ENCODE results near the gene DNAH12.
A peak's percentile ranks its signal among the peaks of the same experiment; 100 is the strongest.
"Not testable (repeated sequence)": the region's sequence is repeated elsewhere in the genome, so short reads cannot be mapped to it uniquely, and the experiment has no call there.

The DNAH12 gene

GRCh38 chr3:57512166-57512565 lies 32.0 kb downstream of the DNAH12 start:
- DNase-seq (ENCODE audit: low read depth): no peak
- H3K4me3 ChIP-seq (ENCODE audit: low read depth, low read length): no peak overlapping the region
- TF ChIP-seq MAX (IDR thresholded peaks at IDR 0.05; ENCODE audit: low read depth, low read length) (no peak), POLR2A (IDR thresholded peaks at IDR 0.05; ENCODE audit: extremely low read depth, insufficient read length) (no peak), CTCF (IDR thresholded peaks at IDR 0.05; ENCODE audit: low read depth, low read length) (no peak), MYC (IDR thresholded peaks at IDR 0.05; ENCODE audit: low read depth, low read length) (no peak)

- TF ChIP-seq CTCF (IDR thresholded peaks at IDR 0.05; ENCODE audit: low read depth, low read length) (no peak), POLR2A (IDR thresholded peaks at IDR 0.05; ENCODE audit: extremely low read depth, insufficient read length) (no peak), MYC (IDR thresholded peaks at IDR 0.05; ENCODE audit: low read depth, low read length) (no peak)
- no peak overlapping the region for H3K4me3 ChIP-seq (ENCODE audit: low read depth, low read length)
- DNase-seq (ENCODE audit: low read depth): no peak
Measured at GRCh38 chr3:57505901-57506300, 38.2 kb downstream of the DNAH12 start.

GRCh38 chr3:57500506-57500905 lies 43.6 kb downstream of the DNAH12 start:
- no peak overlapping the region for H3K4me3 ChIP-seq (ENCODE audit: low read depth, low read length)
- no peak for TF ChIP-seq POLR2A (IDR thresholded peaks at IDR 0.05; ENCODE audit: extremely low read depth, insufficient read length)
- no peak for TF ChIP-seq CTCF (IDR thresholded peaks at IDR 0.05; ENCODE audit: low read depth, low read length)
- no peak for DNase-seq (ENCODE audit: low read depth)

GRCh38 chr3:57497904-57498303 lies 46.2 kb downstream of the DNAH12 start:
- H3K4me3 ChIP-seq (ENCODE audit: low read depth, low read length): no peak overlapping the region
- no peak for DNase-seq (ENCODE audit: low read depth)
- TF ChIP-seq MAX (IDR thresholded peaks at IDR 0.05; ENCODE audit: low read depth, low read length) (no peak), POLR2A (IDR thresholded peaks at IDR 0.05; ENCODE audit: extremely low read depth, insufficient read length) (no peak), CTCF (IDR thresholded peaks at IDR 0.05; ENCODE audit: low read depth, low read length) (no peak), MYC (IDR thresholded peaks at IDR 0.05; ENCODE audit: low read depth, low read length) (no peak)

GRCh38 chr3:57484563-57484962 lies 59.6 kb downstream of the DNAH12 start:
- H3K4me3 ChIP-seq (ENCODE audit: low read depth, low read length): no peak overlapping the region
- TF ChIP-seq MYC (IDR thresholded peaks at IDR 0.05; ENCODE audit: low read depth, low read length) (no peak), POLR2A (IDR thresholded peaks at IDR 0.05; ENCODE audit: extremely low read depth, insufficient read length) (no peak), MAX (IDR thresholded peaks at IDR 0.05; ENCODE audit: low read depth, low read length) (no peak), CTCF (IDR thresholded peaks at IDR 0.05; ENCODE audit: low read depth, low read length) (no peak)
- DNase-seq (ENCODE audit: low read depth): no peak

- DNase-seq (ENCODE audit: low read depth); H3K4me3 ChIP-seq (ENCODE audit: low read depth, low read length): not testable (repeated sequence)
Measured at GRCh38 chr3:57477193-57477592, 67.0 kb downstream of the DNAH12 start.

- TF ChIP-seq MYC (IDR thresholded peaks at IDR 0.05; ENCODE audit: low read depth, low read length) (no peak), POLR2A (IDR thresholded peaks at IDR 0.05; ENCODE audit: extremely low read depth, insufficient read length) (no peak), CTCF (IDR thresholded peaks at IDR 0.05; ENCODE audit: low read depth, low read length) (no peak), MAX (IDR thresholded peaks at IDR 0.05; ENCODE audit: low read depth, low read length) (no peak)
- peak; percentile 4 for DNase-seq (ENCODE audit: low read depth)
- H3K4me3 ChIP-seq (ENCODE audit: low read depth, low read length): no peak overlapping the region
Measured at GRCh38 chr3:57464801-57465200, 79.3 kb downstream of the DNAH12 start.
